GM12891 (cell line): Measurements from ENCODE around the gene LRIG1.

ENCODE experiments used
- DNase-seq: peaks from one replicate; pipeline ENCODE4 v3.0.0; 2011; ENCODE audit warnings: low spot score; ENCODE audit not compliant: insufficient read length
- FAIRE-seq: peaks from 2 replicates; lab custom pipeline; 2011; peaks lifted over from hg19 to GRCh38; lab: Jason Lieb, UNC
- PAX5 ChIP-seq: IDR thresholded peaks from 2 replicates; pipeline ENCODE4 v1.6.1; 2011; ENCODE audit warnings: low read length, moderate library complexity, mild to moderate bottlenecking; ENCODE audit not compliant: insufficient read depth, severe bottlenecking
- POLR2A ChIP-seq: IDR thresholded peaks from 2 replicates; pipeline ENCODE4 v1.6.1; 2011; ENCODE audit warnings: low read depth, low read length, control low read depth
- POLR2AphosphoS5 ChIP-seq: IDR thresholded peaks from 2 replicates; pipeline ENCODE4 v1.6.1; 2011; ENCODE audit warnings: low read depth, low read length, control low read depth
- POU2F2 ChIP-seq: IDR thresholded peaks from 2 replicates; pipeline ENCODE4 v1.6.1; 2011; ENCODE audit warnings: low read depth, mild to moderate bottlenecking, control low read depth, low read length, moderate library complexity
- SPI1 ChIP-seq: IDR thresholded peaks from 2 replicates; pipeline ENCODE4 v1.6.1; 2011; ENCODE audit warnings: low read depth, low read length, control low read depth
- TAF1 ChIP-seq: IDR thresholded peaks from 2 replicates; pipeline ENCODE4 v1.6.1; 2011; ENCODE audit warnings: low read depth, low read length, control low read depth

LRIG1 gene

GRCh38 chr3:66449411-66449974, 51.3 kb downstream of the LRIG1 start:
- FAIRE-seq, result no peak
- no peak for DNase-seq
- TF ChIP-seq POLR2A (no peak), PAX5 (no peak), TAF1 (no peak), SPI1 (no peak), POLR2AphosphoS5 (no peak), POU2F2 (no peak)

GRCh38 chr3:66444146-66444644, 56.6 kb downstream of the LRIG1 start:
- TF ChIP-seq SPI1, result no peak
- no peak for TF ChIP-seq POU2F2
- TF ChIP-seq PAX5, result no peak
- no peak for TF ChIP-seq TAF1
- no peak for TF ChIP-seq POLR2A
- no peak for TF ChIP-seq POLR2AphosphoS5
- DNase-seq (no peak), FAIRE-seq (no peak)

DNA sequence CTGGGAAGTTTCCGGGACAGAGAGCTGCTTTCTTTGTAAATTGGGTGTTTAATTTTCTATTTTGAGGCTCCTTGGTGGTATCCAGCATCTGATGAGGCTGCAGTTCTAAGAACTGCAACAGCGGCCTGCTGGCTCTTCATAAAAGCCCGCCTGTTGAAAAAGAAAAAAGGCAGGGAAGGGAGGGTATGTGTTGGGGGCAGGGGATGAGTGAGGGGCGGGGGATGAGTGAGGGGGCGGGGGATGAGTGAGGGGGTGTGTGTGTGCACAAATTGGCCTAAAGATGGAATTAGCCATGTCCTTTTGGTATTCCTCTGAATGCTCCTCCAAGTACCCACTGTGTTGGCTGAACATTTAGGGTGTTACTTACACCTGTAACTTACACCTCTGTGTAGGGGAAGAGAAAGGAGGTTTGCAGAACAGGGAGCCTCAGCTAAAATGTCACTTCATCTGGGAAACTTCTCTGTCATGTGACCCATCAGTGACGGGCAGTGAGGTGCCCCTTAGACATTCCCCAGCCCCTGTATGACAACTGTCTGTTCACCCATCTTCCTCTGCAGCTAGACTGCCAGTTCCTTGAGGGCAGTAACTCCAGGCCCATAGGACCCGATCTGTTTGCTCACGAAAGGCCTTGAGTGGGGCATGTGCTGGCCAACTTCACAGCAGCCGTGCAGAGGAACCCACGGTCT, 57.6 kb downstream of the LRIG1 start:
- no peak for DNase-seq
- TF ChIP-seq PAX5 (no peak), POU2F2 (no peak), SPI1 (no peak), POLR2AphosphoS5 (no peak), TAF1 (no peak), POLR2A (no peak)
- FAIRE-seq, result no peak

GRCh38 chr3:66442254-66443117, 58.3 kb downstream of the LRIG1 start:
- TF ChIP-seq PAX5, result no peak
- TF ChIP-seq POLR2A, result no peak
- no peak for TF ChIP-seq TAF1
- no peak for TF ChIP-seq POLR2AphosphoS5
- TF ChIP-seq POU2F2, result no peak
- TF ChIP-seq SPI1, result no peak
- DNase-seq (no peak), FAIRE-seq (no peak)

- DNase-seq (no peak), FAIRE-seq (no peak)
- TF ChIP-seq POLR2A (no peak), SPI1 (no peak), TAF1 (no peak), POU2F2 (no peak), POLR2AphosphoS5 (no peak), PAX5 (no peak)
Observed at GRCh38 chr3:66441692-66442091, 59.1 kb downstream of the LRIG1 start.

DNA sequence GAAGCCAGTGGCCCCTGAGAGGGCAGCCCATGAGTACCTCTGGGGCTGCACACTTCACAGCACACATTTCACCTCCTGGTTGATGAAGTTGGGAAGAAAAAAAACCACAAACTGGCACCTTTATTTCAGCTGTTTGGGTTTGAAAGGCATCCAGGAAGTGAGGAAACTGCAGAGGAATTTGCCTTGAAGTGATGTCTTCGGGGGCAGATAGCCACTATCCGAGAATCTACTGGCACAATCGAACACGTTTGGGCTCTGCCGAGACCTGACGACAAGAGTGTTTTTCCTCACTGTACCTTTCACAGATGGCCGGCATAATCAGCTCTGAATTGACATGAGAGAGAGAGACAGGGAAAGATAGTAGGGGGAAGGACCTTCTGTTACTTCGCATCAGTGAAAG, 59.7 kb downstream of the LRIG1 start:
- no peak for TF ChIP-seq POLR2A
- no peak for DNase-seq
- no peak for FAIRE-seq

DNA sequence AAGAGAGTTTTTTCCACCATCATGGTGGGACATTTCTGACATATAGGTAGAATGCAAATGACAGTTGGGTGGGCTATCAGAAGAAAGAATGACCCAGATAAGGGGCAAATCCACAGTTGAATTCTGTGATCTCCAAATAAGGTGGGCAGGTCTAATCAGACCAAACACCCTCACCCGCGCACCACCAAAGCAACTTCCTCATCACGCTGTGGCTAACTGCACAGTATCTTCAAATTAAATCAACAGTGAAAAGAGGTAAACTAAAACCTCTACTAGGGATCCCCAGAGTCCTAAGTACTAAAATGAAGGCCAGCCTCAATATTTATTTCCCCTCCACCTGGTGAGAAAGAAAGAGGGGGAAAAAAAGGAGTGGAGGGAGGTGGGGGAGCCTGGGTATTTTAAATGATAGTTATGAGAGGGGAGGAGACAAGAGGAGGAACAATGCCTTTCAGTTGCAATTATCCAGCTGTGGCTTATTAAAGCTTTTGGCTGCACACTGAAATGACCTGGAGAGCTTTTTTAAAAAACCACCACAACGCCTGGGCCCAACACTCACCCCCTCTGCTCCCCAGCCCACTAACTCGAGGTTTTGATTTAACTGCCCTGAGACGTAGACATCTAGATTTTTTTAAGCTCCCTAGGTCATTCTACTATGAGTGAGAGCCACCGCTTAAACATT, 61.0 kb downstream of the LRIG1 start:
- FAIRE-seq, result no peak
- no peak for DNase-seq
- TF ChIP-seq POLR2A (no peak), TAF1 (no peak), SPI1 (no peak), POLR2AphosphoS5 (no peak), POU2F2 (no peak), PAX5 (no peak)

- TF ChIP-seq PAX5, result no peak
- no peak for TF ChIP-seq POU2F2
- no peak for TF ChIP-seq POLR2A
- TF ChIP-seq POLR2AphosphoS5, result no peak
- TF ChIP-seq SPI1, result no peak
- TF ChIP-seq TAF1, result no peak
- FAIRE-seq (no peak), DNase-seq (no peak)
Observed at GRCh38 chr3:66438046-66438445, 62.8 kb downstream of the LRIG1 start.
